ENCODE measurements around the gene ABCB8. TPM values are rescaled to one million over a fixed set of nuclear protein-coding genes. Genes with fewer than 3 reads are reported as not detected.

The ABCB8 gene
- total RNA-seq, 1 donor from 2014 or later, result 57.1 TPM

GRCh38 chr7:150997817-150998216 lies 30.4 kb upstream of the ABCB8 start:
- Mint-ChIP-seq H3K27me3 (ENCODE audit: unreplicated experiment) (peaks cover 3% of the 10 kb centered on the region), H3K4me1 (ENCODE audit: low read depth, unreplicated experiment) (peaks cover 4% of the 10 kb centered on the region), H3K36me3 (ENCODE audit: unreplicated experiment) (peaks cover under 1% of the 10 kb centered on the region), H3K4me3 (ENCODE audit: unreplicated experiment) (no peak overlapping the region), H3K9me3 (ENCODE audit: unreplicated experiment) (peaks cover 2% of the 10 kb centered on the region), H3K27ac (ENCODE audit: unreplicated experiment) (no peak overlapping the region)
- no peak for TF ChIP-seq CTCF (IDR thresholded peaks at IDR 0.05; ENCODE audit: partially characterized antibody, unreplicated experiment)
- no peak for DNase-seq

- Mint-ChIP-seq H3K36me3 (ENCODE audit: unreplicated experiment) (no peaks in the 10 kb centered on the region), H3K9me3 (ENCODE audit: unreplicated experiment) (peaks cover 2% of the 10 kb centered on the region), H3K4me3 (ENCODE audit: unreplicated experiment) (no peak overlapping the region), H3K4me1 (ENCODE audit: low read depth, unreplicated experiment) (peaks cover 4% of the 10 kb centered on the region), H3K27me3 (ENCODE audit: unreplicated experiment) (peaks cover 3% of the 10 kb centered on the region), H3K27ac (ENCODE audit: unreplicated experiment) (no peak overlapping the region)
- TF ChIP-seq CTCF (IDR thresholded peaks at IDR 0.05; ENCODE audit: partially characterized antibody, unreplicated experiment), result no peak
- no peak for DNase-seq
These were observed 29.9 kb upstream of the ABCB8 start for GRCh38 chr7:150998341-150998740.

GRCh38 chr7:150999001-150999400 lies 29.2 kb upstream of the ABCB8 start:
- Mint-ChIP-seq H3K4me3 (ENCODE audit: unreplicated experiment) (no peak overlapping the region), H3K27ac (ENCODE audit: unreplicated experiment) (no peak overlapping the region), H3K27me3 (ENCODE audit: unreplicated experiment) (peaks cover 3% of the 10 kb centered on the region), H3K4me1 (ENCODE audit: low read depth, unreplicated experiment) (peaks cover 4% of the 10 kb centered on the region), H3K36me3 (ENCODE audit: unreplicated experiment) (no peaks in the 10 kb centered on the region), H3K9me3 (ENCODE audit: unreplicated experiment) (peaks cover 3% of the 10 kb centered on the region)
- DNase-seq, result no peak
- TF ChIP-seq CTCF (IDR thresholded peaks at IDR 0.05; ENCODE audit: partially characterized antibody, unreplicated experiment), result no peak

GRCh38 chr7:150999497-151000230 lies 28.6 kb upstream of the ABCB8 start:
- Mint-ChIP-seq H3K9me3 (ENCODE audit: unreplicated experiment) (peaks cover 2% of the 10 kb centered on the region), H3K36me3 (ENCODE audit: unreplicated experiment) (no peaks in the 10 kb centered on the region), H3K4me1 (ENCODE audit: low read depth, unreplicated experiment) (peaks cover 1% of the 10 kb centered on the region), H3K27ac (ENCODE audit: unreplicated experiment) (no peak overlapping the region), H3K27me3 (ENCODE audit: unreplicated experiment) (peaks cover 3% of the 10 kb centered on the region), H3K4me3 (ENCODE audit: unreplicated experiment) (no peak overlapping the region)
- TF ChIP-seq CTCF (IDR thresholded peaks at IDR 0.05; ENCODE audit: partially characterized antibody, unreplicated experiment), result no peak
- no peak for DNase-seq

GRCh38 chr7:151000897-151001495 lies 27.3 kb upstream of the ABCB8 start:
- Mint-ChIP-seq H3K4me1 (ENCODE audit: low read depth, unreplicated experiment) (peaks cover under 1% of the 10 kb centered on the region), H3K4me3 (ENCODE audit: unreplicated experiment) (no peak overlapping the region), H3K36me3 (ENCODE audit: unreplicated experiment) (no peaks in the 10 kb centered on the region), H3K27ac (ENCODE audit: unreplicated experiment) (no peak overlapping the region), H3K9me3 (ENCODE audit: unreplicated experiment) (peaks cover 3% of the 10 kb centered on the region), H3K27me3 (ENCODE audit: unreplicated experiment) (peaks cover 3% of the 10 kb centered on the region)
- no peak for DNase-seq
- TF ChIP-seq CTCF (IDR thresholded peaks at IDR 0.05; ENCODE audit: partially characterized antibody, unreplicated experiment), result no peak

All from glutamatergic neuron (in vitro differentiated cells).